Adipocyte (in vitro differentiated cells): ENCODE results near the gene NFIB.

Source experiments
- DNase-seq: peaks from one replicate; pipeline ENCODE4 v3.0.0-alpha.2; 2015; ENCODE audit warnings: low read depth
- H3K27me3 ChIP-seq: replicated peaks from 2 replicates; pipeline ENCODE4 v1.7.0; 2013; ENCODE audit warnings: mild to moderate bottlenecking, low read length, moderate library complexity; ENCODE audit not compliant: control insufficient read depth, insufficient read depth
- H3K36me3 ChIP-seq: 2 replicates; pipeline ENCODE4 v1.7.0; 2013; ENCODE audit warnings: low read length, mild to moderate bottlenecking, moderate library complexity; ENCODE audit not compliant: control insufficient read depth, insufficient read depth, severe bottlenecking
- H3K4me1 ChIP-seq: 2 replicates; pipeline ENCODE4 v1.7.0; 2013; ENCODE audit warnings: mild to moderate bottlenecking, low read length, moderate library complexity; ENCODE audit not compliant: control insufficient read depth, insufficient read depth
- H3K4me3 ChIP-seq: 2 replicates; pipeline ENCODE4 v1.7.0; 2013; ENCODE audit warnings: mild to moderate bottlenecking, low read length, moderate library complexity
- H3K9ac ChIP-seq: 2 replicates; pipeline ENCODE4 v1.7.0; 2013; ENCODE audit warnings: mild to moderate bottlenecking, low read length, moderate library complexity
- H3K9me3 ChIP-seq: 2 replicates; pipeline ENCODE4 v1.7.0; 2013; ENCODE audit warnings: mild to moderate bottlenecking, low read length, moderate library complexity; ENCODE audit not compliant: control insufficient read depth

NFIB gene

GRCh38 chr9:14325147-14325546 is 11.2 kb upstream of the NFIB start:
- no peak overlapping the region for H3K4me3 ChIP-seq
- H3K4me1 ChIP-seq, result peaks cover 33% of the 10 kb centered on the region
- H3K36me3 ChIP-seq, result no peaks in the 10 kb centered on the region
- no peaks in the 10 kb centered on the region for H3K9me3 ChIP-seq
- DNase-seq, result no peak
- no peaks in the 10 kb centered on the region for H3K27me3 ChIP-seq
- H3K9ac ChIP-seq, result no peak overlapping the region

DNA sequence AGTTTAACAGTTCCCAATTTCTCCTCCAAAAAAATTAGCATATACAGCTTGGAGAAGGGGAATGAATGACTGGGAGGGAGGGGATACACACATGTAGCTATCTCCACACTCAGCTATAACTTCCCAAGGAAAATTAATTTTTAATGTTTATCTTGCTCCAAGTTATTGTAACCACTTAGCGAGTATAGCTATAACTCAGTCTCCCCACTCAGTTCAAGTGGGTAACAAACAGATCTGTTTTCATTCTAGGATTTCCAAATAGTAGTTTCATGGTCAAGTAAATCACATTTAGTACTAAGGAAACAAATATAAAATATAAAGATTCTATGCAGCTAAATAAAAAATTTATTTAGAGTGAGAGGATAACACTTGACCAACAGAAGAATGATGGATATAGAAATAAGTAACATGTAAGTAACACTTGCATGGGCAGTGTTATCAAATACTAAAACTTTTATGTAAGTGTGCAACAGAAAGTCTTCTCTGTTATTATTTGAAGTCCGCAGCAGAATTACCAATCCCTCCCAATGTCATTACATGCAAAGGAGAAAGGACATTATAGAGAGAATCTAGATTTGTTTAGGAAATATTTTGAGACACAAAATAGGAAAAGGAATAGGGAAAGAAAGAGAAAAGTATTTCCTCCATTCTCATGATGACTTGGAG is 10.2 kb upstream of the NFIB start:
- Histone ChIP-seq H3K4me1 (peaks cover 42% of the 10 kb centered on the region), H3K27me3 (no peaks in the 10 kb centered on the region), H3K9me3 (no peaks in the 10 kb centered on the region), H3K9ac (peak overlapping the region; percentile 92), H3K4me3 (no peak overlapping the region), H3K36me3 (no peaks in the 10 kb centered on the region)
- no peak for DNase-seq

- H3K9ac ChIP-seq, result peak overlapping the region; percentile 92
- no peaks in the 10 kb centered on the region for H3K9me3 ChIP-seq
- H3K36me3 ChIP-seq, result no peaks in the 10 kb centered on the region
- H3K27me3 ChIP-seq, result no peaks in the 10 kb centered on the region
- peaks cover 50% of the 10 kb centered on the region for H3K4me1 ChIP-seq
- no peak for DNase-seq
- peak overlapping the region; percentile 91 for H3K4me3 ChIP-seq
Observed at GRCh38 chr9:14323083-14323971, 9.4 kb upstream of the NFIB start.

DNA sequence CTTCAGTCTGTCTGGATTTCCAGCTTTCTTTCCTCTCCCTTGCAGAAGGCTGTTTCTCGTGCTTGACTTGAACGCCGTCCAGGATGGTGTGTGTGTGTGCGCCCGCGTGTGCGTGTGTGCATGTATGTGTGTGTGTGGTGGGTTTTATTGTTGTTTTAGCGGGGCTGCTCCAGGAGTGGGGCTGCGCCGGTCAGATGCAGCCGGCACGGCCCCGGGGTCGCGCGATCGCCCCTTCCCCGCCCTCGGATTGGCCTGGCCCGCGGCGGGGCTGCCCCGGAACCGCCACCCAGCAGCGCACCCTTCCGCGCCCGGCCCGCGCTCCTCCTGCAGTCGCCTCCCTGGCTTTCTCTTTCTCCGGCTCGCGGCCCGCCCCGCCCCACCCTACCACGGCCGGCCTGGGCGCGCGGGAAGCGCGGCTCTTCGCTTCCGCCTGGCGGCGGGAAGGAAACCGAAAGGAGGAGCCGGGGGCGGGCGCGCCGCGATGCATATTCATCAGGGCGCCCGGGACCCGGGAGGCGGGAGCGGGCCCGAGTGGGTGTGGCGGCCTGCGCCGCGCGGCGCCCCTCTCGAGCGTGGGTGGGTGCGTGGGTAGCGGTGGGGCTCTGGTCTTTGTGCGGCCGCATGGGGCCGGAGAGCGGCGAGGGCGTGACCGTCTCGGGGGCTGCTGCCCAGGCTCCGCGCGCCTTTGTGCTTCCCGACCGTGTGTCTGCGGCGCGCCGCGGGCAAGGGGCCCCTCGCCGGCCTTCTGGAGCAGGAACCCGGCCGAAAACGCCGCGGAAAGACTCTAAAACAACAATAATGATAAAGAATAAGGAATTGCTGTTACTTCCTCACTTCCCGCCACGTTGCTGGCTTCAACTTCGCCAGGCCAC is 8.5 kb upstream of the NFIB start:
- Histone ChIP-seq H3K4me1 (peaks cover 59% of the 10 kb centered on the region), H3K9me3 (no peaks in the 10 kb centered on the region), H3K27me3 (no peaks in the 10 kb centered on the region), H3K9ac (peak overlapping the region; percentile 92), H3K4me3 (peak overlapping the region; percentile 91), H3K36me3 (no peaks in the 10 kb centered on the region)
- peak; percentile 98 for DNase-seq

DNA sequence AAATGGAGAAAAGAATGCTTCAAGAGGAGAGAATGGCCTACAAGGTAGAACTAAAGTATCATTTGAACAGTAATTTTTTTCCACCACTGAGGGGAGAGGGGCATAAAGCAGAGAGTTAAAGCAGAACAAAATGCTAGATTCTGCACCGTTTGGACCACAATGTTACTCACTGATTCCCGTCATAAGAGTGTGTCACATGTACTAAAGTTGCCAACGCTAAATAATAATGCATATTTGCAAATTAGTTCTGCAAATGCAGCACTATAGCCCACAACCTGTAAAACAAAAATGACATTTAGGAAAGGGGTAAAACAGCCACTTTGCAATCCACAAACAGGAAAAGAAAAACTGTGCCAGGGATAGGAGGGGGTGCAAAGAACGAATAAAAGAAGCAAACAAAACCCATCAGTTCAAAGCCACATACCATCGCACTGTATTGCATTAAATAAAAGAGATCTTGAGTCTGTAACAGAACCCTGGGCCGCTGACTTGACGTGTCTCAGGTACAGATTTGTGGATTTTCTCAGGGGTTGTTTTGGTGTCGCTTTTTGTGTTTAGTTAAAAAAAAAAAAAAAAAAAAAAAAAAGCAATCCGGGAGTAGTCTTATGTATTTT is 7.7 kb upstream of the NFIB start:
- Histone ChIP-seq H3K4me3 (peak overlapping the region; percentile 91), H3K4me1 (peaks cover 61% of the 10 kb centered on the region), H3K27me3 (no peaks in the 10 kb centered on the region), H3K9me3 (no peaks in the 10 kb centered on the region), H3K9ac (peak overlapping the region; percentile 92), H3K36me3 (no peaks in the 10 kb centered on the region)
- peak; percentile 21 for DNase-seq

- H3K4me3 ChIP-seq, result peak overlapping the region; percentile 91
- peaks cover 60% of the 10 kb centered on the region for H3K4me1 ChIP-seq
- peak overlapping the region; percentile 92 for H3K9ac ChIP-seq
- DNase-seq, result peak; percentile 88
- H3K36me3 ChIP-seq, result no peaks in the 10 kb centered on the region
- H3K9me3 ChIP-seq, result no peaks in the 10 kb centered on the region
- no peaks in the 10 kb centered on the region for H3K27me3 ChIP-seq
Observed at GRCh38 chr9:14320271-14321181, 6.6 kb upstream of the NFIB start.

DNA sequence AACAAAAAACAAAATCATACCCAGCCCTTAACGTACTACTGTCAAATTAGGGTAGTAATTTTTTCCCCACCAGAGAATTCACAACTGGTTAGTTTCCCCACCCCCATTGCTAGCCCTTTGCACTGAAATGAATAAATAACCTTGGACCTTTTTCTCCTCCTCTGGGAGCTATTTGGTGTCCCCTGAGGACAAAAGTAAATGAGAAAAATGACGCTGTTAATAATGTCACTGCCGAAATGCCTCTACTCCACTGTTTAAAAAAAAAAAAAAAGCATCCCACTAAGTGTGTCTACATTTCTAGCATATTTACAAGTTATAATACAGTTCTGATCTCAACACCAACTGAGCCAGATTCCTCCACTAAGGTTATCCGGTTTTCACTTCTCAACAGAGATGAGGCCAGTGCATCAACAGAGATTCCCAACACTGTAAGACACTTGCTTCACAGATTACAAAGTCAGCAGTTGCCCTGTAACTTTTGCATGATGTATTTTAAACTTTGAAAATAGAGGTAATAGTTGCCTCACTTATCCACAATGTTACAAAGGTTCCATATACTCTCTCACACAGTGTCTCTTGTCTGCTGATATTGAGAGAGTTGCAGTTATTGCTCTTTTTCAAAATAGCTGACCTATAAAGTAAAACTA is 5.1 kb upstream of the NFIB start:
- no peaks in the 10 kb centered on the region for H3K27me3 ChIP-seq
- peaks cover 60% of the 10 kb centered on the region for H3K4me1 ChIP-seq
- H3K4me3 ChIP-seq, result peak overlapping the region; percentile 83
- peak overlapping the region; percentile 92 for H3K9ac ChIP-seq
- DNase-seq, result no peak
- H3K9me3 ChIP-seq, result no peaks in the 10 kb centered on the region
- H3K36me3 ChIP-seq, result no peaks in the 10 kb centered on the region

DNA sequence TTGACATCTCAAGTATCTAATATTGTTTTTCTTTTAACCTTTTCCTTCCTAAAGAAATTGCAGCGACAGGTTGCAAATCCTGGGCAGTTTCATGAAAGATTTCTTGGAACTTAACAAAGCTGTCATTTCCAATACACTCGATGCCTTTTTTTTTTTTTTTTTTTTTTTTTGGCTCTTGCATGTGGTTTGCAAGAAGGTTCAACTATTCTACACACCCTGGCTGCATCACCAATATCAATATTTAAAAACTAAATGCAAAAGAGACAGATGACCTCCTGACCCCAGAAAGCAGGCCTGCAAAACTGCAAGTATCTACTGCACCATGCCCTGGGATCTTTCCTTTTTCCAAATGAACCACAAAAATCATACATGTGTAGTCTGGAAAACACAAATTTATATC is 4.4 kb upstream of the NFIB start:
- H3K36me3 ChIP-seq, result no peaks in the 10 kb centered on the region
- peak overlapping the region; percentile 83 for H3K4me3 ChIP-seq
- peaks cover 56% of the 10 kb centered on the region for H3K4me1 ChIP-seq
- H3K27me3 ChIP-seq, result no peaks in the 10 kb centered on the region
- H3K9ac ChIP-seq, result peak overlapping the region; percentile 92
- no peaks in the 10 kb centered on the region for H3K9me3 ChIP-seq
- no peak for DNase-seq

- Histone ChIP-seq H3K36me3 (no peaks in the 10 kb centered on the region), H3K4me1 (peaks cover 53% of the 10 kb centered on the region), H3K27me3 (no peaks in the 10 kb centered on the region), H3K4me3 (peak overlapping the region; percentile 83), H3K9me3 (no peaks in the 10 kb centered on the region), H3K9ac (peak overlapping the region; percentile 92)
- DNase-seq, result no peak
Observed at GRCh38 chr9:14317667-14318320, 3.9 kb upstream of the NFIB start.
